Measurements from ENCODE around the gene IL1F10.

IL1F10 gene

GRCh38 chr2:113068706-113069485 lies 1.1 kb downstream of the IL1F10 start:
- TF ChIP-seq POLR2AphosphoS5 (IDR thresholded peaks at IDR 0.05; ENCODE audit: low read depth) (no peak), SPI1 (IDR thresholded peaks at IDR 0.05; ENCODE audit: borderline replicate concordance, low read depth) (no peak), CTCF (IDR thresholded peaks at IDR 0.05; ENCODE audit: insufficient read depth, low read length) (no peak), REST (IDR thresholded peaks at IDR 0.05; ENCODE audit: insufficient replicate concordance, low read depth) (no peak)
- H3K27me3 ChIP-seq (ENCODE audit: insufficient read depth, poor library complexity, severe bottlenecking): no peaks in the 10 kb centered on the region
- H3K27ac ChIP-seq (replicated peaks): no peak overlapping the region
- no peak for DNase-seq (ENCODE audit: low read depth in 1 of 2, low spot score in 1 of 2)
- no peak overlapping the region for H3K4me3 ChIP-seq (replicated peaks; ENCODE audit: insufficient read depth, low read length)

- no peak overlapping the region for H3K4me3 ChIP-seq (replicated peaks; ENCODE audit: insufficient read depth, low read length)
Observed at GRCh38 chr2:113069676-113070605, 2.2 kb downstream of the IL1F10 start.

More at GRCh38 chr2:113069676-113070605, 2.2 kb downstream of the IL1F10 start:
- no peaks in the 10 kb centered on the region for H3K27me3 ChIP-seq (ENCODE audit: insufficient read depth, poor library complexity, severe bottlenecking)
- H3K27ac ChIP-seq (replicated peaks): no peak overlapping the region
- no peak for DNase-seq (ENCODE audit: low read depth in 1 of 2, low spot score in 1 of 2)
- TF ChIP-seq REST (IDR thresholded peaks at IDR 0.05; ENCODE audit: insufficient replicate concordance, low read depth) (no peak), SPI1 (IDR thresholded peaks at IDR 0.05; ENCODE audit: borderline replicate concordance, low read depth) (no peak), CTCF (IDR thresholded peaks at IDR 0.05; ENCODE audit: insufficient read depth, low read length) (no peak), POLR2AphosphoS5 (IDR thresholded peaks at IDR 0.05; ENCODE audit: low read depth) (no peak), GABPA (IDR thresholded peaks at IDR 0.05; ENCODE audit: low read depth) (no peak)

Data from HL-60 (cell line).